OCI-LY7 (cell line): ENCODE measurements around the gene ARL4D. TPM values are rescaled to one million over a fixed set of nuclear protein-coding genes. Genes with fewer than 3 reads are reported as not detected.

Source experiments
- BruUV-seq: library from RNA; stranded (reverse); fragments of 400-500 nt; replicated peaks from 2 replicates; lab custom pipeline; 2021; lab: Mats Ljungman, UMichigan
- CTCF ChIA-PET: fragments of 300-600 bp; sonication (Branson Sonifier 250); formaldehyde crosslinking; loops from one replicate; lab custom pipeline; 2022; ENCODE audit warnings: antibody characterized with exemption; ENCODE audit not compliant: unreplicated experiment; lab: Charles Lee
- POLR2A ChIA-PET: fragments of 300-600 bp; sonication (Branson Sonifier 250); formaldehyde crosslinking; loops from one replicate; lab custom pipeline; 2022; ENCODE audit warnings: antibody characterized with exemption; lab: Charles Lee
- DNase-seq: peaks from one replicate; pipeline ENCODE4 v3.0.0-alpha.2; 2015; ENCODE audit warnings: low spot score
- H2AFZ ChIP-seq: fragments of 200-600 bp; sonication (generic), shearing (Covaris generic); 2 replicates; pipeline ENCODE4 v1.6.1; 2014; ENCODE audit warnings: mild to moderate bottlenecking, antibody characterized with exemption, low read length, moderate library complexity
- H3K27ac ChIP-seq: fragments of 200-600 bp; sonication (generic); 2 replicates; pipeline ENCODE4 v1.5.1; 2014; ENCODE audit warnings: mixed run types, low read depth, mild to moderate bottlenecking, moderate library complexity, low read length, inconsistent platforms; ENCODE audit not compliant: poor library complexity, severe bottlenecking
- H3K36me3 ChIP-seq: fragments of 200-600 bp; sonication (generic); 2 replicates; pipeline ENCODE4 v1.6.1; 2014; ENCODE audit warnings: mild to moderate bottlenecking, antibody characterized with exemption, low read length, moderate library complexity, mixed read lengths; ENCODE audit not compliant: insufficient read depth
- H3K4me1 ChIP-seq: fragments of 200-600 bp; sonication (generic); 2 replicates; pipeline ENCODE4 v1.5.1; 2014; ENCODE audit warnings: mild to moderate bottlenecking, low read length; ENCODE audit not compliant: insufficient read depth, poor library complexity, severe bottlenecking
- H3K4me2 ChIP-seq: fragments of 200-600 bp; sonication (generic); 2 replicates; pipeline ENCODE4 v1.6.1; 2014; ENCODE audit warnings: mild to moderate bottlenecking, low read length
- H3K4me3 ChIP-seq: fragments of 200-600 bp; sonication (generic); 2 replicates; pipeline ENCODE4 v1.5.1; 2014; ENCODE audit warnings: mild to moderate bottlenecking, low read depth, low read length; ENCODE audit not compliant: poor library complexity, severe bottlenecking
- H3K79me2 ChIP-seq: fragments of 200-600 bp; sonication (generic); 2 replicates; pipeline ENCODE4 v1.6.1; 2016; ENCODE audit warnings: low read depth, mild to moderate bottlenecking, low read length, moderate library complexity, mixed read lengths; ENCODE audit not compliant: insufficient read depth
- H3K9me2 ChIP-seq: fragments of 200-600 bp; sonication (generic); 2 replicates; pipeline ENCODE4 v1.6.1; 2016; ENCODE audit warnings: mild to moderate bottlenecking, low read length, mixed read lengths; ENCODE audit not compliant: insufficient read depth
- H3K9me3 ChIP-seq: fragments of 200-600 bp; sonication (generic); 2 replicates; pipeline ENCODE4 v1.6.1; 2014; ENCODE audit warnings: mild to moderate bottlenecking, mixed run types, low read length, mixed read lengths
- H4K20me1 ChIP-seq: fragments of 200-600 bp; sonication (generic); 2 replicates; pipeline ENCODE4 v1.6.1; 2014; ENCODE audit warnings: mild to moderate bottlenecking, antibody characterized with exemption, low read length, moderate library complexity, mixed read lengths; ENCODE audit not compliant: insufficient read depth
- CTCF ChIP-seq: fragments of 200-600 bp; sonication (generic); conservative IDR thresholded peaks from 2 replicates; pipeline ENCODE4 v1.5.1; 2014; ENCODE audit warnings: mild to moderate bottlenecking, antibody characterized with exemption, low read length, moderate library complexity, mixed read lengths
- EZH2phosphoT487 ChIP-seq: fragments of 200-600 bp; sonication (generic); IDR thresholded peaks from 2 replicates; pipeline ENCODE4 v1.6.1; 2018; ENCODE audit warnings: low read depth, borderline replicate concordance, mild to moderate bottlenecking, mixed run types, antibody characterized with exemption, low read length, moderate library complexity, mixed read lengths
- intact Hi-C: fragments of 100-400 bp; cut with micrococcal nuclease; formaldehyde crosslinking; loops from one replicate; pipeline ENCODE4 v1.10.0; 2022; ENCODE audit not compliant: unreplicated experiment
- total RNA-seq, 2 experiments: library from RNA; depleted of rRNA in 1 of 2; stranded (reverse); fragments of >200 nt in 1 of 2; shearing (Covaris generic) in 1 of 2; gene quantifications; 2 replicates each; pipeline ENCODE4 v1.2.3, GENCODE V29; 2014 to 2022

The ARL4D gene
- total RNA-seq, 2 experiments from 2014 or later, result 0.72 to 1.4 TPM

DNA sequence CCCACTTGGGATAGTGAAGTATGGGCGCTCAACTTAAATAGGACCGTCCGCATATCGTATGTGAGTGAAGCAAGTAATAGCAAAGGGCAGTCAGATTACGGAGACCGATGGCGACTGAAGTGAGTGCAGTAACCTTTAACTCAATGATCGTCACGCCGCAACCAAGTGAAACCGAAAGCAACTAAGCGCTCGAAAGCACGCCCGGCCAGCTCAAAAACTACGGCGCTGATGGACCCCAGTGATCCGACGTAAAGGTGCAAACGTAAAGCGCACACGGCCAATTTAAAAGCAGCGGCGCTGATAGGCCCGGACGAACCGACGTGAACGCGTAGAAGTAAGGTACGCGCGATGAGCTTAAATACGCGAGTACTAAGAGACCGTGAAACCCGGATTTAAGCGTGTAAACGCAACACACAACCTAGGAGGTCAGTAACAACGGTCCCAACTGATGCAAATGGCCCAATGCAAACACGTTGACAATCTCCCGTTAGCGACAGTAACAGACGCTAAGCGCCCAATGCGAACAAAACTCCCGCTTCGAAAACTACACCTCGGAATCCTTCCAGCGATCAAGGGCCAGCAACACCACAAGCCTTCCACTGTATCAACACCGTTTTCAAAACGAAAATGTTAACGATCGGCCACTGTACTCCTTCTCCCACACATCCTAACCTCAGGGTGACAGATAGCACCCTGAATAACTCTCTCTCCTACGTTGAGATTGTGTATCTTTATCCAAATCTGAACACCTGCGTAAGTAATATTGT lies 37.9 kb upstream of the ARL4D start:
- Histone ChIP-seq H3K4me2 (peak overlapping the region; percentile 76), H3K9me3 (no peaks in the 10 kb centered on the region), H3K79me2 (peaks cover 20% of the 10 kb centered on the region; the same call in 1 of the 2 replicates), H3K27ac (peak overlapping the region; percentile 95), H2AFZ (peak overlapping the region; percentile 23; the same call in 1 of the 2 replicates), H3K4me1 (peaks cover 11% of the 10 kb centered on the region), H3K9me2 (no peaks in the 10 kb centered on the region), H3K4me3 (peak overlapping the region; percentile 76), H4K20me1 (no peaks in the 10 kb centered on the region), H3K36me3 (no peaks in the 10 kb centered on the region)
- intact Hi-C loops, result no loop called here
- DNase-seq, result peak; percentile 96
- CTCF ChIA-PET, result no interaction called here
- TSS peak; percentile 92 for BruUV-seq
- POLR2A ChIA-PET, result interaction anchor here (0.7 to 1.6 kb wide), 9 partner anchors 9 to 124 kb away, joined by 3 to 12 read pairs (median 3); partner anchors contain the start of gene DHX8
- TF ChIP-seq CTCF (no peak), EZH2phosphoT487 (no peak)

DNA sequence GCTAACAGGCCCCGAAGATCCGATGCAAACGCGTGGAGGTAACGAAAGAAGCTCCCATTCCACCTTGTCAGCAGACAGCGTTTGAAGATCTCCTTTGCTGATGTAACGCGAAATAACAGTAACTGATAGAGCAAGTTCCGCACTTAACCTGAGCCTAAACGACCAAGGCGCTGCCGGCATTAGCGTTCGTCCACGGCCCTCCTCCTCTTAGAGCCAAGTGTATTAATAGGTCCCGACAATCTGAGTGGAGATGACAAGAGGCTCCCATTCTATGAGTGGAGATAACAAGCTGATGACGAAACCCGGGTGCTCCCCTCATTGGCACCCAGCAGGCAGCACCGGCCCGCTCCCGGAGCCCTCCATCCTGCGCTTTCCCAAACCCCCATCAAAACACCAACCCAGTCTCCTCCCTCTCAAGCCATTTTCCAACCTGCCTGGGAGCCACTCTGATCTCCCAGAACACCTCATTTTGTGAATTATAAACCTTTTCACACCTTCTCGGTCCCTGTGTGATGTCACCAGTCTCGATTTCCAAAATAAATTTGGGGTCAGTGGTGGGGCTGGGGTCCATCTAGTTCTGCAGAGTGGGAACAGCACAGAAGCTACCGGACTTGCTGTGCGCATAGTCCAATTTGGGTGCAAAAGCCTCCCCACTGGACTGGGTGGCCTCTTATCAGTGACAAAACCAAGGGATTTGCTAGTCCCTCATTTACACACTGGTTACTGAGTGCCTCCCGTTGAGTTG lies 35.4 kb upstream of the ARL4D start:
- ChIA-PET POLR2A (no interaction called here), CTCF (no interaction called here)
- no TSS peak for BruUV-seq
- Histone ChIP-seq H3K9me2 (no peaks in the 10 kb centered on the region), H3K4me1 (peaks cover 27% of the 10 kb centered on the region), H3K4me2 (no peak overlapping the region), H3K27ac (no peak overlapping the region), H3K9me3 (no peaks in the 10 kb centered on the region), H3K79me2 (peaks cover 20% of the 10 kb centered on the region; the same call in 1 of the 2 replicates), H4K20me1 (no peaks in the 10 kb centered on the region), H3K36me3 (no peaks in the 10 kb centered on the region), H2AFZ (no peak overlapping the region), H3K4me3 (no peak overlapping the region)
- DNase-seq, result no peak
- intact Hi-C loops, result no loop called here
- TF ChIP-seq CTCF (no peak), EZH2phosphoT487 (no peak)
